ENCODE data around the gene SCUBE1.

DNA sequence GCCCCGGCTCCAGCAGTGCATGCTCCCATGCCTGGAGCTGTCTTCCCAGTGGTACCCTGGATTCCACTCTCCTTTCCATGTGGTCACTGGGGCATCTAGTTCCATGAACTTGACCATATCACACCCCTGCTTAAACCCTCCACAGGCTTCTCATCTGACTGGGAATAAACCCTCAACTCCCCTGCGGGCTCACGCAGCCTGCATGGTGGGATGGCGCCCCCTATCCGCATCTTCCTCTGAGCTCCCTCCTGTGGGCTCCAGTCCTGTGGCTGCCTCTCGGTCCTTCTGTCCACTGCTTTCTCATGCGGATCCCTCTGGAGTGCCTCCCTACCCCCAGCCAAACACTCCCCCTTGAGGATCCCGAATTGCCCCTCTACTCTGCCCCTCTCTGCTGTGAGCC lies 114.8 kb downstream of the SCUBE1 start:
- TF ChIP-seq, protein P1, sequence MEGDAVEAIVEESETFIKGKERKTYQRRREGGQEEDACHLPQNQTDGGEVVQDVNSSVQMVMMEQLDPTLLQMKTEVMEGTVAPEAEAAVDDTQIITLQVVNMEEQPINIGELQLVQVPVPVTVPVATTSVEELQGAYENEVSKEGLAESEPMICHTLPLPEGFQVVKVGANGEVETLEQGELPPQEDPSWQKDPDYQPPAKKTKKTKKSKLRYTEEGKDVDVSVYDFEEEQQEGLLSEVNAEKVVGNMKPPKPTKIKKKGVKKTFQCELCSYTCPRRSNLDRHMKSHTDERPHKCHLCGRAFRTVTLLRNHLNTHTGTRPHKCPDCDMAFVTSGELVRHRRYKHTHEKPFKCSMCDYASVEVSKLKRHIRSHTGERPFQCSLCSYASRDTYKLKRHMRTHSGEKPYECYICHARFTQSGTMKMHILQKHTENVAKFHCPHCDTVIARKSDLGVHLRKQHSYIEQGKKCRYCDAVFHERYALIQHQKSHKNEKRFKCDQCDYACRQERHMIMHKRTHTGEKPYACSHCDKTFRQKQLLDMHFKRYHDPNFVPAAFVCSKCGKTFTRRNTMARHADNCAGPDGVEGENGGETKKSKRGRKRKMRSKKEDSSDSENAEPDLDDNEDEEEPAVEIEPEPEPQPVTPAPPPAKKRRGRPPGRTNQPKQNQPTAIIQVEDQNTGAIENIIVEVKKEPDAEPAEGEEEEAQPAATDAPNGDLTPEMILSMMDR (IDR thresholded peaks at IDR 0.05), result peak in 2 of 3 experiments; percentile 32 to 42
- no peak for TF ChIP-seq POLR2A (IDR thresholded peaks at IDR 0.05)
